ENCODE data around the gene MANEAL. TPM values are rescaled to one million over a fixed set of nuclear protein-coding genes. Genes with fewer than 3 reads are reported as not detected.

The MANEAL gene
- total RNA-seq, 2 experiments from 2014 or later = 1.3 to 1.4 TPM

GRCh38 chr1:37802439-37802838, 8.8 kb downstream of the MANEAL start:
- Mint-ChIP-seq H3K36me3 (peaks cover 27% of the 10 kb centered on the region), H3K27me3 (no peaks in the 10 kb centered on the region), H3K4me3 (no peak overlapping the region), H3K27ac (no peak overlapping the region), H3K4me1 (peaks cover 10% of the 10 kb centered on the region), H3K9me3 (no peaks in the 10 kb centered on the region)
- POLR2A ChIA-PET = no interaction called here
- ATAC-seq (ENCODE audit: low read depth) (no peak), DNase-seq (no peak)

DNA sequence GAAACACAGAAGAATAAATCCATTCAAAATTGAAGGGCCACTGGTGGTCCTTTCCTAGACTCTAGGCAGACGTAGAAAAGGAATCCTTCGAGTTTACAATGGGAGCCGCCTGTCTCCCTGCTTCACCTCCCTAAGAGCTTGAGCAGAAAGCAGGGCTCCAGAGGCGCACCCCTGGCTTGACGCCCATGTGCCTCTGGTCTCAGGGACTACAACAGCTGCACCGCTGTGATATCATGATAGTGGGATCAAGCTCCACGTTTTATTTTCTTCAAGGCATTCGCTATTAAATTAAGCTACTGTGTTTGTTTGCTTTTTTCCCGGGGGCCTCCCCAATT, 13.5 kb downstream of the MANEAL start:
- peak overlapping the region; percentile 86 for H3K4me3 Mint-ChIP-seq
- ATAC-seq (ENCODE audit: low read depth) = no peak

GRCh38 chr1:37807555-37808368, 14.1 kb downstream of the MANEAL start, which contains the start of the genes C1orf122 and YRDC:
Gene C1orf122 (plus strand): TSS chr1:37807790. CDS start chr1:37808405, 615 bp downstream.
Gene YRDC (minus strand): TSS chr1:37808208. CDS start chr1:37808180, 28 bp downstream.
- H3K4me1 Mint-ChIP-seq = peaks cover 24% of the 10 kb centered on the region
- no peaks in the 10 kb centered on the region for H3K9me3 Mint-ChIP-seq

More for the DNA sequence above, 13.5 kb downstream of the MANEAL start:
- DNase-seq = no peak
- POLR2A ChIA-PET = interaction anchor here (0.6 to 2.8 kb wide), 11 partner anchors 14 to 1046 kb away, joined by 3 to 34 read pairs (median 5); partner anchors contain the start of genes CDCA8, GNL2, INPP5B and MTF1
- Mint-ChIP-seq H3K27me3 (no peaks in the 10 kb centered on the region), H3K9me3 (no peaks in the 10 kb centered on the region), H3K27ac (peak overlapping the region; percentile 80), H3K4me1 (peaks cover 24% of the 10 kb centered on the region), H3K36me3 (peaks cover 27% of the 10 kb centered on the region)

DNA sequence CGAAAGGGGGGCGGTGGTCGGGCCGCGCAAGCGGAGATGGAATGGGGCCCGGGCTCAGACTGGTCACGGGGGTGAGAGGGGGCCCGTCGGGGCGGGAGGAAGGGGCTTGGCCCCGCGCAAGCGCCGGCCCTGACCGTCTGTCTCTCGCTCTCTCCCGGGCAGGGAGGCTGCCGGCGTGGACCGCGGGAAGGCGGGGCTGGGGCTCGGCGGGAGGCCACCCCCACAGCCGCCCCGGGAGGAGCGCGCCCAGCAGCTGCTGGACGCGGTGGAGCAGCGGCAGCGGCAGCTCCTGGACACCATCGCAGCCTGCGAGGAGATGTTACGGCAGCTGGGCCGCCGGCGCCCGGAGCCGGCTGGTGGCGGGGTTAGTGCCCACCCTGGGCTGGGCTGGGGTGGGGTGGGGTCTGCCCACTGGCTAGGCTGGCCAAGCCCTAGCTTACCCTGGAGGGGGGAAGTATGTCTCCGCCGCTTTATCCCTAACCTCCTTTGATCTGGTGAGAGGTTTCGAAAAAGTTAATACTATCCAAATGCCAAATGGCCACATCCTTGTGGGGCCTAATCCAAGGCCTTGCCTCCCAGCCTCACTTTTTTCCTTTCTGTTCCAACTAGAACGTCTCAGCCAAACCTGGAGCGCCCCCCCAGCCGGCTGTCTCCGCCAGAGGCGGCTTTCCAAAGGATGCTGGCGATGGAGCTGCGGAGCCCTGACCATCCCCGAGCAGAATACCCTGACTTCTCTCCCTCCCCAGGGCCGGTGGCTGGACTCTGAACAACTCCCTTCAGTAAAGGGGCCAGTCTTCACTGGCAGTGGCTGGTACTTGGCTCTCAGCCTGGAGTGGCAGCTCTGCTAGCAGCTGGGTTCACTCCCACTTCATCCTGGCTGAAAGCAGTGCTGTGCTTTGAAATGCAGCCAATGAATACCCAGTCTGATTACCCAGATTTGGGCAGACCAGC, 15.0 kb downstream of the MANEAL start:
- no peaks in the 10 kb centered on the region for H3K27me3 Mint-ChIP-seq
- DNase-seq = peak; percentile 70
- ATAC-seq (ENCODE audit: low read depth) = peak; percentile 46
- H3K27ac Mint-ChIP-seq = peak overlapping the region; percentile 98
- POLR2A ChIA-PET = interaction anchor here (0.6 to 2.8 kb wide), 17 partner anchors 8 to 333 kb away, joined by 3 to 34 read pairs (median 5); partner anchors contain the start of genes CDCA8, GNL2, INPP5B and MTF1
- H3K4me1 Mint-ChIP-seq = peaks cover 24% of the 10 kb centered on the region
- no peaks in the 10 kb centered on the region for H3K9me3 Mint-ChIP-seq
- H3K36me3 Mint-ChIP-seq = peaks cover 17% of the 10 kb centered on the region
- H3K4me3 Mint-ChIP-seq = peak overlapping the region; percentile 97

More at GRCh38 chr1:37807555-37808368, 14.1 kb downstream of the MANEAL start, which contains the start of the genes C1orf122 and YRDC:
- H3K27ac Mint-ChIP-seq = peak within 1 kb of the TSS; percentile 98
- POLR2A ChIA-PET = interaction anchor here (0.6 to 2.8 kb wide), 19 partner anchors 9 to 333 kb away, joined by 3 to 34 read pairs (median 5); partner anchors contain the start of genes CDCA8, GNL2, INPP5B and MTF1
- H3K4me3 Mint-ChIP-seq = peak within 1 kb of the TSS; percentile 97
- DNase-seq (peak; percentile 93), ATAC-seq (ENCODE audit: low read depth) (peak; percentile 87)
- peaks cover 21% of the 10 kb centered on the region for H3K36me3 Mint-ChIP-seq
- no peaks in the 10 kb centered on the region for H3K27me3 Mint-ChIP-seq

- no peak for DNase-seq
- ATAC-seq (ENCODE audit: low read depth) = no peak
- Mint-ChIP-seq H3K4me3 (no peak overlapping the region), H3K36me3 (peaks cover 7% of the 10 kb centered on the region), H3K9me3 (no peaks in the 10 kb centered on the region), H3K4me1 (peaks cover 24% of the 10 kb centered on the region), H3K27me3 (no peaks in the 10 kb centered on the region), H3K27ac (peak overlapping the region; percentile 16)
- POLR2A ChIA-PET = no interaction called here
These were observed 16.3 kb downstream of the MANEAL start for GRCh38 chr1:37809942-37810341.

GRCh38 chr1:37811027-37811655, 17.5 kb downstream of the MANEAL start:
- Mint-ChIP-seq H3K36me3 (peaks cover 6% of the 10 kb centered on the region), H3K9me3 (no peaks in the 10 kb centered on the region), H3K4me3 (no peak overlapping the region), H3K27me3 (no peaks in the 10 kb centered on the region), H3K4me1 (peaks cover 21% of the 10 kb centered on the region), H3K27ac (no peak overlapping the region)
- POLR2A ChIA-PET = no interaction called here
- no peak for ATAC-seq (ENCODE audit: low read depth)
- DNase-seq = peak; percentile 74

DNA sequence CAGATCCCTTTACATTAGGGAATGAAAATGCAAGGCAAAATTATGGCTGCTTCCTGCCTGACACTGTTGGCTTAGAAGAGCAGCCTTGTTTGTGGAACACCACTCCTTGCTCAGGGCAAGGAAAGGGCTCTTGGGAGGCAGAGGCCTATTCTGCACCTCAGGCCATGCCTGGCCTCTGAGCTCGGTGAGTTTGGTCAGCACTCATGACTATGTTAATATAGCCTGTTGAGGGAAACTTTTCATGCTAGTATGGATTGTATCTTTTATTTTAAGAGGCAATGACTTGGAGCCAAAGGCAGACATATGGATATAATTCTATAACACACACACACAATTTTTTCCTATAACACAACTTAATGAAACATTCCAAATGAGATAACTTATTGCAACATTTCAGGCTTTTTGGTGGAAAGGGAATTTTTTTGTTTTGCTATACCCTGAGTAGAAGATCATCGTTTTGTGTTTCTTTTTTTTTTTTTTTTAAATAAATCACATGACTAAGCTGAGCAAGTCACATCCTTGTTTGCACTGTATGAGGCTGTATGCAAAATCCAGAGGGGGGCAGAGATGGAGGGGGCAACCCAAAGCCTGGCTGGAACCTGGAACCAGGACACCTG, 20.0 kb downstream of the MANEAL start:
- Mint-ChIP-seq H3K27ac (no peak overlapping the region), H3K9me3 (no peaks in the 10 kb centered on the region), H3K4me3 (no peak overlapping the region), H3K27me3 (no peaks in the 10 kb centered on the region), H3K4me1 (peaks cover 13% of the 10 kb centered on the region), H3K36me3 (peaks cover 5% of the 10 kb centered on the region)
- DNase-seq (no peak), ATAC-seq (ENCODE audit: low read depth) (no peak)
- POLR2A ChIA-PET = no interaction called here

- ATAC-seq (ENCODE audit: low read depth) (no peak), DNase-seq (no peak)
- H3K4me3 Mint-ChIP-seq = no peak overlapping the region
- H3K27ac Mint-ChIP-seq = no peak overlapping the region
- peaks cover 5% of the 10 kb centered on the region for H3K36me3 Mint-ChIP-seq
- H3K4me1 Mint-ChIP-seq = peaks cover 9% of the 10 kb centered on the region
- POLR2A ChIA-PET = no interaction called here
- no peaks in the 10 kb centered on the region for H3K9me3 Mint-ChIP-seq
- no peaks in the 10 kb centered on the region for H3K27me3 Mint-ChIP-seq
These were observed 20.6 kb downstream of the MANEAL start for GRCh38 chr1:37814252-37814651.

DNA sequence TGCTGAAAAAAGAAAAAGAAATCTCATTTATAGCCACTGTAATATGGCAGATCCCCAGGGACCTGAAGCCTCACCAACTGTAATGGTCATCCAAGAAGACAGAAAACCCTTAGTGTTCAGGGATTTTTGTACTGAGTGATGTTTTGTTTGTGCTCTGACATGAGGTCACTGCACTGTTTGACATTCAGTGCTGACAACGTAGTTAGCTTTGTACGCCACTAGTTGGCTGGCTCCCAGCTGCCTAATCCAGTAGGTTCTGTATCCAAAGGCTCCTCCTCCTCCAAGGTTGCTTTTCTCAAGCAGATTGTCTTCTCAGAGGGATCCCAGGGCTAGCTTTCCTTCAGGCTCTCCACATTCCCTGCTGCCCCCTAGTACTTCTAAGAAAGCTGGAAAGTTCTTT, 23.8 kb downstream of the MANEAL start:
- POLR2A ChIA-PET = interaction anchor here (1.0 kb wide), 1 partner anchor 9 kb away, joined by 3 read pairs; the partner anchor contains the start of gene YRDC
- Mint-ChIP-seq H3K4me3 (no peak overlapping the region), H3K9me3 (no peaks in the 10 kb centered on the region), H3K36me3 (peaks cover 18% of the 10 kb centered on the region), H3K27me3 (no peaks in the 10 kb centered on the region), H3K4me1 (no peaks in the 10 kb centered on the region), H3K27ac (no peak overlapping the region)
- ATAC-seq (ENCODE audit: low read depth) = no peak
- DNase-seq = no peak

DNA sequence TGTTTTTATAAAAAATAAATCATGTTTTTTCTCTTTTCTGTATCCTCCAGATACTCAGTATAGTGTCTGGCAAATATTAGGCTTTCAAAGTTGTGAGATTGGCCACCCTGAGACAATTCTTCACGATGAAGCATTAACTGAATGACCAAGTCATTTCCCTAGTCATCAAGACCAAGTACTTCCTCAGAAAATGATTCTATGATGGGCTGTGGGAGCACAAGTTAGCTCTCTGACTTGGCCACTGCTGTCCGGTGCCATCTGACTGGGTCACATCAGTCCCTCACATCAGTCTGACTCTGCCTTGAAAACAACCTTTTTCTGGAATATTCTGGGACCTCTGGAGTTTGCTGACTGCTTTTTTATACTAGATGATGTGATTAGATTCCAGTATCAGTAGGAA, 27.8 kb downstream of the MANEAL start:
- H3K4me3 Mint-ChIP-seq = no peak overlapping the region
- no peaks in the 10 kb centered on the region for H3K9me3 Mint-ChIP-seq
- no peaks in the 10 kb centered on the region for H3K27me3 Mint-ChIP-seq
- DNase-seq (no peak), ATAC-seq (ENCODE audit: low read depth) (no peak)
- POLR2A ChIA-PET = interaction anchor here (1.2 kb wide), 1 partner anchor 14 kb away, joined by 3 read pairs; the partner anchor contains the start of genes C1orf122 and YRDC
- H3K27ac Mint-ChIP-seq = no peak overlapping the region
- H3K4me1 Mint-ChIP-seq = peaks cover 2% of the 10 kb centered on the region
- peaks cover 22% of the 10 kb centered on the region for H3K36me3 Mint-ChIP-seq

DNA sequence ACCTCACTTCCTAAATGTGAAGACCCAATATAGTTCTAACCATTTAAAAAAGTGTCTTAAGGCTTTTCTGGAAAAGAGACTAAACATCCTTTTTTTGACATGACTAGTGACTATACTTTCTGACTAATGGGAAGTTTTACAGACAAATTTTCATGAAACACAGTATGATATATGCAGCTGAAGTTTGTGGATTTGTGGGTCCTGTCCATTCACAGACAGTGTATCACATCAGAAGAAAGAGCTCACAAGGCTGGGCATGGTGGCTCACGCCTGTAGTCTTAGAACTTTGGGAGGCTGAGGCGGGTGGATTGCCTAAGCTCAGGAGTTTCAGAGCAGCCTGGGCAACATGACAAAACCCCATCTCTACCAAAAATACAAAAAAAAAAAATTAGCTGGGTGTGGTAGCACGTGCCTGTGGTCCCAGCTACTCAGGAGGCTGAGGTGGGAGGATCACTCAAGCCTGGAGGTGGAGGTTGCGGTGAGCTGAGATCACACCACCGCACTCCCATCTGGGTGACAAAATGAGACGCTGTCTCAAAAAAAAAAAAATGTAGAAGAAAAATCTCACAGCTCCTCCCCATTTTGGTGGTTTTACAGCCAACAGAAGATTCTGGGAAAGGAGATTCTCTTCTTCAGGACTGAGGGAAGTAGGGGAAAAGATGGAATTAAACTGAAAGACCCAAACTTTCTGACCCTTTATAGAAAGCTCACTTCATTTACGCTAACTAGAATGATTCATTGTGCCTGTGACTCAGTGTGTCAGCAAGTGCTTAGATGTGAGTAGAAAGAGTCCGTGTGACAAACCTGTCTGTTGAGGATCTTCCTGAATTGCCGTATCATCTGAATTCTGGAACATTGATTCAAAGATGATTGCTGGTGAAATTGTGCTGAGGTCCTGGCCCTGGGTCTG, 29.5 kb downstream of the MANEAL start:
- no peak overlapping the region for H3K4me3 Mint-ChIP-seq
- POLR2A ChIA-PET = interaction anchor here (0.5 to 1.2 kb wide), 3 partner anchors 33 to 336 kb away, joined by 3 to 4 read pairs (median 3); partner anchors contain the start of gene MTF1
- DNase-seq = no peak
- H3K9me3 Mint-ChIP-seq = no peaks in the 10 kb centered on the region
- ATAC-seq (ENCODE audit: low read depth) = no peak
- peaks cover 2% of the 10 kb centered on the region for H3K4me1 Mint-ChIP-seq
- peaks cover 21% of the 10 kb centered on the region for H3K36me3 Mint-ChIP-seq
- H3K27me3 Mint-ChIP-seq = no peaks in the 10 kb centered on the region
- H3K27ac Mint-ChIP-seq = no peak overlapping the region
